Measurements from ENCODE around the gene SLC38A6. TPM values are rescaled to one million over a fixed set of nuclear protein-coding genes. Genes with fewer than 3 reads are reported as not detected.

SLC38A6 gene
- total RNA-seq, 1 donor from 2014 or later: 19.0 TPM

DNA sequence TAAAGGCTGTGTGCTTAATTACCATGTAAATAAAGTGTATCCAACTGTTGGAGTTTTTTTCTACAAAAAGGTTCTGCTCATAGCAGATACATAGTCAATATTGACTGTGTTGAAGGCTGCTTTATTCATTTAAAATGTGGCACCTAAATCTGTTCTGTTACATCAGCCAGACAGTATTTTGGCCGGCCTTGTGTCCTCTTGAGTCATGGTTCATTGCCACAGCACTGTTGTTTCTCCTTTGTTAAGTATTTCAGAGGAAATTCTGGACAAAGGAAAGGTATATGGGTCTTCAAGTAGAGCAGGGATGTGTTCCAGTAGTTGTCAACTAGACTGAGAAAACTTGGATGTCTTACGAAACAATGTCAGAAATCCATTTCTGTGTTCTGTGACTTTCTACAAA, 95.5 kb downstream of the SLC38A6 start:
- H3K79me2 ChIP-seq (ENCODE audit: low read depth): no peaks in the 10 kb centered on the region
- H3F3A ChIP-seq (ENCODE audit: low read depth): no peaks in the 10 kb centered on the region
- H3K4me3 ChIP-seq: no peak overlapping the region
- no peak overlapping the region for H3K4me2 ChIP-seq
- Mint-ChIP-seq H3K27me3 (ENCODE audit: insufficient read depth, low read depth) (no peaks in the 10 kb centered on the region), H3K27ac (no peak overlapping the region), H3K4me1 (peaks cover 6% of the 10 kb centered on the region), H3K36me3 (peaks cover 2% of the 10 kb centered on the region), H3K9me3 (no peaks in the 10 kb centered on the region), H3K4me3 (no peak overlapping the region)
- no peaks in the 10 kb centered on the region for H3K9me3 ChIP-seq (ENCODE audit: low read depth)
- H3K36me3 ChIP-seq: no peaks in the 10 kb centered on the region
- TF ChIP-seq EZH2 (IDR thresholded peaks at IDR 0.05) (no peak), EZH2phosphoT487 (IDR thresholded peaks at IDR 0.05) (no peak)
- TF ChIP-seq, protein P1, sequence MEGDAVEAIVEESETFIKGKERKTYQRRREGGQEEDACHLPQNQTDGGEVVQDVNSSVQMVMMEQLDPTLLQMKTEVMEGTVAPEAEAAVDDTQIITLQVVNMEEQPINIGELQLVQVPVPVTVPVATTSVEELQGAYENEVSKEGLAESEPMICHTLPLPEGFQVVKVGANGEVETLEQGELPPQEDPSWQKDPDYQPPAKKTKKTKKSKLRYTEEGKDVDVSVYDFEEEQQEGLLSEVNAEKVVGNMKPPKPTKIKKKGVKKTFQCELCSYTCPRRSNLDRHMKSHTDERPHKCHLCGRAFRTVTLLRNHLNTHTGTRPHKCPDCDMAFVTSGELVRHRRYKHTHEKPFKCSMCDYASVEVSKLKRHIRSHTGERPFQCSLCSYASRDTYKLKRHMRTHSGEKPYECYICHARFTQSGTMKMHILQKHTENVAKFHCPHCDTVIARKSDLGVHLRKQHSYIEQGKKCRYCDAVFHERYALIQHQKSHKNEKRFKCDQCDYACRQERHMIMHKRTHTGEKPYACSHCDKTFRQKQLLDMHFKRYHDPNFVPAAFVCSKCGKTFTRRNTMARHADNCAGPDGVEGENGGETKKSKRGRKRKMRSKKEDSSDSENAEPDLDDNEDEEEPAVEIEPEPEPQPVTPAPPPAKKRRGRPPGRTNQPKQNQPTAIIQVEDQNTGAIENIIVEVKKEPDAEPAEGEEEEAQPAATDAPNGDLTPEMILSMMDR (IDR thresholded peaks at IDR 0.05): no peak
- DNase-seq (ENCODE audit: low spot score): no peak
- no peaks in the 10 kb centered on the region for H3K4me1 ChIP-seq
- H4K20me1 ChIP-seq (ENCODE audit: low read depth): no peaks in the 10 kb centered on the region
- H2AFZ ChIP-seq (replicated peaks): no peak overlapping the region
- H3K27ac ChIP-seq: no peak overlapping the region
- H3K9ac ChIP-seq: no peak overlapping the region
- H3K27me3 ChIP-seq: no peaks in the 10 kb centered on the region

DNA sequence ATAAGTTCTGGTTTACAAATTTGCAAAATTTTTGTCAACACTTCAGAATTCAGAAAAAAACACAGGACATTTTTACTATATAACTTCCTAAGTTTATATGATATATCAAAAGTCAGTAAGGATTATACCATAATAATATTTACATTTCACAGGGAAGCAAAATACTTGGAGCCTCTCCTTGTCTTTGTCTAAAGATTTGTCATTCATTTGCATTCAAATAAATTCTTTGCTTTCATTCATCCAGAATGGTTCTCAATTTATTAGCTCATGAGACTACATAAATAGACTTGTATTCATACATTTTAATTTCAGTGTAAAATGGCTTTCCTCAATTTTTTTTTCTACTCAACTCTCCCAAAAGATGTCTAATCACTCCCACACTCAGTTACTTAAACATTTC, 96.4 kb downstream of the SLC38A6 start:
- H3K9me3 ChIP-seq (ENCODE audit: low read depth): no peaks in the 10 kb centered on the region
- no peaks in the 10 kb centered on the region for H3K4me1 ChIP-seq
- no peak overlapping the region for H3K4me2 ChIP-seq
- H3K27me3 Mint-ChIP-seq (ENCODE audit: insufficient read depth, low read depth): no peaks in the 10 kb centered on the region
- no peaks in the 10 kb centered on the region for H3K27me3 ChIP-seq
- no peak overlapping the region for H3K4me3 Mint-ChIP-seq
- no peak for DNase-seq (ENCODE audit: low spot score)
- H3K27ac ChIP-seq: no peak overlapping the region
- no peaks in the 10 kb centered on the region for H4K20me1 ChIP-seq (ENCODE audit: low read depth)
- no peak overlapping the region for H3K4me3 ChIP-seq
- H2AFZ ChIP-seq (replicated peaks): no peak overlapping the region
- no peaks in the 10 kb centered on the region for H3K36me3 ChIP-seq
- H3K9me3 Mint-ChIP-seq: no peaks in the 10 kb centered on the region
- peaks cover 6% of the 10 kb centered on the region for H3K4me1 Mint-ChIP-seq
- no peak overlapping the region for H3K27ac Mint-ChIP-seq
- no peaks in the 10 kb centered on the region for H3K79me2 ChIP-seq (ENCODE audit: low read depth)
- H3F3A ChIP-seq (ENCODE audit: low read depth): no peaks in the 10 kb centered on the region
- no peak overlapping the region for H3K9ac ChIP-seq
- H3K36me3 Mint-ChIP-seq: peaks cover 2% of the 10 kb centered on the region
- TF ChIP-seq EZH2 (IDR thresholded peaks at IDR 0.05): no peak
- TF ChIP-seq, protein P1 (IDR thresholded peaks at IDR 0.05): no peak

GRCh38 chr14:61077951-61078720, 97.1 kb downstream of the SLC38A6 start:
- no peak overlapping the region for H2AFZ ChIP-seq (replicated peaks)
- no peak overlapping the region for H3K27ac Mint-ChIP-seq
- H3K4me1 ChIP-seq: no peaks in the 10 kb centered on the region
- no peaks in the 10 kb centered on the region for H3K9me3 Mint-ChIP-seq
- no peak for DNase-seq (ENCODE audit: low spot score)
- no peak overlapping the region for H3K27ac ChIP-seq
- H3K36me3 Mint-ChIP-seq: peaks cover 2% of the 10 kb centered on the region
- peaks cover 6% of the 10 kb centered on the region for H3K4me1 Mint-ChIP-seq
- H4K20me1 ChIP-seq (ENCODE audit: low read depth): no peaks in the 10 kb centered on the region
- H3F3A ChIP-seq (ENCODE audit: low read depth): no peaks in the 10 kb centered on the region
- no peaks in the 10 kb centered on the region for H3K79me2 ChIP-seq (ENCODE audit: low read depth)
- H3K4me3 ChIP-seq: no peak overlapping the region
- H3K27me3 ChIP-seq: no peaks in the 10 kb centered on the region
- no peak overlapping the region for H3K9ac ChIP-seq
- H3K9me3 ChIP-seq (ENCODE audit: low read depth): no peaks in the 10 kb centered on the region
- no peak overlapping the region for H3K4me3 Mint-ChIP-seq
- H3K36me3 ChIP-seq: no peaks in the 10 kb centered on the region
- no peak overlapping the region for H3K4me2 ChIP-seq
- TF ChIP-seq EZH2phosphoT487 (IDR thresholded peaks at IDR 0.05): no peak
- TF ChIP-seq, protein P1 (IDR thresholded peaks at IDR 0.05): no peak
- no peak for TF ChIP-seq EZH2 (IDR thresholded peaks at IDR 0.05)
- no peaks in the 10 kb centered on the region for H3K27me3 Mint-ChIP-seq (ENCODE audit: insufficient read depth, low read depth)
